NCI-H2081 treated with DMSO at 0.1 percent for 48 hours (cell line): ENCODE data around the gene SAMD10.
"Not testable (repeated sequence)": the region's sequence is repeated elsewhere in the genome, so short reads cannot be mapped to it uniquely, and the experiment has no call there.

Experiments
- DNase-seq: peaks from one replicate; lab custom pipeline; 2025; lab: John Stamatoyannopoulos, UW

Gene SAMD10

DNA sequence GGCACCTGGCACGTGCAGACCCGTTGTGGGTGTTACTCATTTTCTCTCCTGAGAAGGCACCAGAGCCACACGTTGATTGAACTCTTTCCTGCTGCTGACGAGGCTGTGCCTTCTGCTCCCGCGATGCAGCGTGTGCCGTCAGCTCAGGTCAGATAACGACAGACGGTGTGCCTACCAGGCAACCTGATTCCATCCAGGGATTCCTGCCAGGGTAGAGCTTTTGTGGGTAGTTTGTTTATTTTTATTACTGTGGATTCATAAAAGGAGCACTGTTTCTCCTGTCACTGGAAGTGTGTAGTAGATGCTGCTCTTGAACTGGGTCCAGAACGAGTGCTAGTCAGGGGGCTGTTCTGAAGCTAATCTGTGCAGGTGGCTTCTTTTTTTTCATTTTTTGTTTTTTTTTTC is 22.2 kb upstream of the SAMD10 start:
- no peak for DNase-seq

GRCh38 chr20:64000906-64001305 is 21.5 kb upstream of the SAMD10 start:
- DNase-seq: no peak

- no peak for DNase-seq
Observed at GRCh38 chr20:63982937-63983336, 3.5 kb upstream of the SAMD10 start.

GRCh38 chr20:63980806-63981728 is 1.6 kb upstream of the SAMD10 start, which contains the start of gene PRPF6:
Gene PRPF6, plus strand, starts transcription at chr20:63981132. Its CDS starts 114 bp downstream, at chr20:63981246.
- peak; percentile 69 for DNase-seq

DNA sequence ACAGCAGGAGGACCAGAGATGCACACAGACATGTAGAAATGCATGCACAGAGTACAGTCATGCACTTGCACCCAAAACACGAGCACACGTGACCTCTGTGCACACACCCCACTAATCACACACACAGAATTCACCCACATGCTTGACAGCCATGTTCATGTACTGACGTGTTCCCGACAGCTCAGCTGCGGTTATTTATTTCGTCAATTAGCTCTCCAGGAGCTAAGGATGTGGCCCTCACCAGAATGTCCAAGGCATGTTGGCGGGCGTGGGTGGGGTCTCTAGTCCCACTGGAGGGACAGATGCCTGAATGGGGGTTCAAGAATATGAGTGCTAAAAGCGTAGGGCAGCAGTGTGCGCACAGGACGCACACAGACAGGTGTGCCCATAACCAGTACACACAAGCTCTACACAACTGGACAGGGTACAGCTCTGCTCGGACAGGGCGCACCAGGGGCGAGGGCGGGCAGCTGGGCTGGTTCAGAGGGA is 919 bp upstream of the SAMD10 start:
- no peak for DNase-seq

- no peak for DNase-seq
Observed at GRCh38 chr20:63979229-63979556, 249 bp downstream of the SAMD10 start.

- no peak for DNase-seq
Observed at GRCh38 chr20:63978319-63979228, 868 bp downstream of the SAMD10 start.

- DNase-seq: no peak
Observed at GRCh38 chr20:63977739-63978276, 1.6 kb downstream of the SAMD10 start.

DNA sequence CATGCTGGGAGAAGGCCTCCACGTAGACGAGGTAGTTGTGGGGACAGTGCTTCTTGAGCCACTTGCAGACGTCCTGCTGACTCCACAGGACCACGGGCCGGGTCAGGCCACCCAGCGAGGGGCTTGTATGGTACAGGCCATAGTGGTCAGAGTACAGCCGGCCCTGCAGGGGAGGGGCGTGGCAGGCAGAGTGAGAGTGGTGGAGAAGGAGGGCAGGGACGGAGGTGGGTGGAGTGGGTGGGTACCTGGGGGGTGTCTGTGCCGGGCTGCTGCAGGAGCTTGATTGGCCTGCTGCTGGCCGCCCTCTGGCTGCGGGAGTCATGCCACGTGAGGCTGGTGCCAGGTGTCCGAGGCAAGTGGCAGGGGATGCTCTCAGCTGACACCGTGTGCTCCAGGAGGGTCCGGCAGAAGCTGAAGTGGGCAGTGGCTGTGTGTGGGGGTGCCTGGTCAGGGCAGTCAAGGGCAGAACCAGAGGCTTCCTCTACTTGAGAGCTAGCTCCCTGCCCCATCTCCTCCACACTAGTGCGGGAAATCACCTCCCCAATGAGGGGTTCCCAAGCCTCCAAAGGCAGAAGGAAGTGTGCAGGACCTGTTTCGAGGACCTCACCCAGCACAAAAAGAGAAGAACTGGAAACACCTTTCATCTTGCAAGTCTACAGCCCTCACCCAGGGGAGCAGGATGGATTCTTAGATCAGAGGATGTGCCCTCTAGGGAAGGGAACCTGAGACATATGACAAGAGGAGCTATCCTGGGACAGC is 2.3 kb downstream of the SAMD10 start:
- DNase-seq: no peak

DNA sequence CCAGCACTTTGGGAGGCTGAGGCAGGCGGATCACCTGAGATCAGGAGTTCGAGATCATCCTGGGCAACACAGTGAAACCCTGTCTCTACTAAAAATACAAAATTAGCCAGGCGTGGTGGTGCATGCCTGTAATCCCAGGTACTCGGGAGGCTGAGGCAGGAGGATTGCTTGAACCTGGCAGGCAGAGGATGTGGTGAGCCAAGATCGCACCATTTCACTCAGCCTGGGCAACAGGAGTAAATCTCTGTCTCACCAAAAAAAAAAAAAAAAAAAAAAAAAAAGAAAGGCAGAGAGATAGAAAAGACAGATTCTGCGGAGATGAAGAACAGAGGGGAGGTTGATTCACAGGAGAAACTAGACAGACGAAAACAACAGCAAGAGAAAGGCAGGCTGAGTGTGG is 2.9 kb downstream of the SAMD10 start:
- DNase-seq: not testable (repeated sequence)

DNA sequence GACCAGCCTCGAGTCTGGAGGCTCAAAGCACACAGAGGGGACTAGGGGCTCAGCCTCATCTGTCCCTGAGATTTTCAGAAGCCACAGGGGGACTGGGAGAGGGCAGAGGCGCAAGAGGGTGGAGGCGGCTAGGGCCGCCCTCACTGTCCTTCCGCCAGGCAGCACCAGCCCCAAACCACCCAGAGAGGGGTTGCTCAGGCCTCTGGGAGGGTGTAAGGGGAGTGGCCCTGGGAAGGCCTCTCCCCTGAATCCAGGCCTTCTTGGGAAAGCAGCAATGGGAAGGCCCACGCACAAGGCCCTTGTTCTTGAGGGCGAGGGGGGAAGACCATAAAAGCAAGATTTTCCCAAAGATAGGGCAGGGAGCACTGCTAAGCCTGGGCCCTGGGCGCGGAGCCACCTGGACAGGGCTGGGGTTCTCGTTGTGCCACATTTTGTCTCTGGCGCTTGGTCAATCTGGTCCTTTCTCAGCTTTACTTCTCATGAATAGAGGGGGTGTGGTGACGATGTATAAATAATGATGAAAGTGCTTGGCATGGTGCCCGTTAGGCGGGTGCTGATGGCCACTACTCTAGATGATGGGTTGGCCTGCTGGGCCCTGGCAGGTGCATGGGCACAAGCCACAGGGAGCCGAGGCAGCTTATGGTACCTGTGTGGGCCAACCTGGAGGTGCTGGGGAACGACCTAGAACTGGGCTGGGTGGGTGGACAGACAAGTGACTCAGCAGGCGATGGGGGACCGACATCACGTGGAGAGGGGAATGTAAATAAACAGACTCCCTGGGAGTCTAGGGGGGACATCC is 4.8 kb downstream of the SAMD10 start:
- DNase-seq: peak; percentile 97

GRCh38 chr20:63973636-63974401 is 5.6 kb downstream of the SAMD10 start:
- DNase-seq: peak; percentile 12

GRCh38 chr20:63973160-63973479 is 6.3 kb downstream of the SAMD10 start:
- no peak for DNase-seq

DNA sequence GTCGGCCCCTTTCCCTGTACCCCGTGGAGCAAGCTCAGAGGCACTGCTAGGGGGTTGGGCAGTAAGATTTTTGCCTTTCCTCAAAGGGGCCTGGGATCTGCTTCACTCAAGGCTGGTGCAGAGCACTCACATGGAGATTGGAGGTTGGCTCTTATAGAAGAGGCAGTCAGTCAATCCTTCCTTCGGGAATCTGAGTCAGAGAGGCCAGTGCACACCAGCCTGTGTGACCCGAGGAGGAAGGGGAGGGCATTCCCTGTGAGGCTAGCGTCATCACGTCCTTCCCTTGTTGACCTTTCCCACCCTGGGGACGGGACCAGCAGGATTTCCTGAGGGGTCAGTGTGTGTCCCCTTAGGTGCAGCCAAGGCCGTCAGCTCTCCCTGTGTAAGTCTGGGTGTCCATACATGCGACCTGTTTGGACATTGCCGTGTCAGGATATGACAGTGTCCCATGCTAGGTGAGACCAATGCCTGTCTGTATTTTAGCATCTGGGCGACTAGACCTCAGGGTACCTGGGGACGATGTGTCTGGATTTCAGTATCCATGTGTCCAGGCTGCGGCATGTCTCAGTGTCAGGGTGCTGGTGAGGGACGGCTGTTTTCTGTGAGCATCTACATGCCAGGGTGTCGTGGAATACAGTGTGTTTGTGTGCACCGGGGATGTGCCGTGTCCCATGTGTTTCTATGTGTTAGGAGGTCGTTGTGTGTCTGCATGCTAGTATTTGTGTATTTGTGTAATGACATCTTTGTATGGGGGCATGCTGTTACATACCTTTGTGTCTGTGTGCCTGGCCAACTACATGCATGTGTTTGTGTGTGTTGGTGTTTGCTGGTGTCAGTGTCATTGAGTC is 6.9 kb downstream of the SAMD10 start:
- DNase-seq: no peak

DNA sequence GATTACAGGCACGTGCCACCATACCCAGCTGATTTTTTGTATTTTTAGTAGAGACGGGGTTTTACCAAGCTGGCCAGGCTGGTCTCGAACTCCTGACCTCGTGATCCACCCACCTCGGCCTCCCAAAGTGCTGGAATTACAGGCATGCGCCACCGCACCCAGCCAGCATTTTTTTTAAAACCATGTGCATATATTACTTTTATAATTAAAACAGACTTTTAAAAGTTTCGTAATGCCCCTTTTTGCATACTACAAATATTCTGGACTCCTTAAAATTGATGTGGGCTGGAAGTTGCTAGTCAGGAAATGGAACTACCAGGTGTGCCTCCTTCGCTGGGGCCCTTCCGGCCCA is 7.5 kb downstream of the SAMD10 start:
- DNase-seq: not testable (repeated sequence)

GRCh38 chr20:63970714-63971431 is 8.6 kb downstream of the SAMD10 start:
- no peak for DNase-seq

GRCh38 chr20:63969838-63970713 is 9.4 kb downstream of the SAMD10 start, which contains the start of gene ZNF512B:
Gene ZNF512B, minus strand, starts transcription at chr20:63969930. Its CDS starts 1,980 bp downstream, at chr20:63967950.
- no peak for DNase-seq
